Glomerular visceral epithelial cell (primary cell): ENCODE measurements around the gene THAP10.

ENCODE experiments used
- DNase-seq: peaks from one replicate; pipeline ENCODE4 v3.0.0-alpha.2; 2016; ENCODE audit errors: extremely low spot score

The THAP10 gene

DNA sequence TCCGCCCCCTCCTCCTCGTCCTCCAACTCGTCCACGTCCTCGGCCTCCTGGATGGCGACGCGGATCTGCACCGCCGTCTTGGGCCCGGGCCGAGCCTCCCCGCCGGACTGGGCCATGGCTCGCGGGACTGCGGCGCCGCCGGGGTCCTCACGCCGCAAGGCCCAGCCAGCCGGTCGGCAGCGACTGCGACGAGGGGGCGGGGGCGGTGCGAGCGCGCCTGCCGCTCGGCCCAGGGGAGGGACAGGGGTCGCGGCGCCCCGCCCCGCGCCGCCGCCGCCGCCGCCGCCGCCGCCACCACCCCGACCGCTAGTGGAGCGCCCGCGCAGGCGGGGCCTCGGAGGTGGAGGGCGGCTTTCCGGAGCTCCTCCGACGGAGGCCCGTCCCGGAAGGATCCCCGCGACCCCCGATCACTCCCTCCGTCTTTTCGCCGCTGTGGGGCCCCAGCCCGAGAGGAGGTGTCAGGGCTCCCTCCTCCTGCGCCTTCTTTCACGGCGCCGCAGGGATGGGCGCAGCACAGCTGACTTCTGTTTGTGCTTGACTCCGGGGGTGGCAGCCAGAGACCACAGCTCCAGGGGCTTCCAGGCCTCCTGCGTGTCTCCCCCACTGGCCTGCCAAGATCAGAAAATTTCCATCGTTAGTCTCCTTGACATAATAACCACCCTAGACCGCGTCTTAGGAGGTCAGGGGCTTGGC lies 38.1 kb downstream of the THAP10 start, which contains the start of gene LARP6:
LARP6 (minus strand) TSS at position 185 of the 693 bp plus-strand sequence; CDS start at position 116, 69 bp downstream.
- peak; percentile 68 for DNase-seq

DNA sequence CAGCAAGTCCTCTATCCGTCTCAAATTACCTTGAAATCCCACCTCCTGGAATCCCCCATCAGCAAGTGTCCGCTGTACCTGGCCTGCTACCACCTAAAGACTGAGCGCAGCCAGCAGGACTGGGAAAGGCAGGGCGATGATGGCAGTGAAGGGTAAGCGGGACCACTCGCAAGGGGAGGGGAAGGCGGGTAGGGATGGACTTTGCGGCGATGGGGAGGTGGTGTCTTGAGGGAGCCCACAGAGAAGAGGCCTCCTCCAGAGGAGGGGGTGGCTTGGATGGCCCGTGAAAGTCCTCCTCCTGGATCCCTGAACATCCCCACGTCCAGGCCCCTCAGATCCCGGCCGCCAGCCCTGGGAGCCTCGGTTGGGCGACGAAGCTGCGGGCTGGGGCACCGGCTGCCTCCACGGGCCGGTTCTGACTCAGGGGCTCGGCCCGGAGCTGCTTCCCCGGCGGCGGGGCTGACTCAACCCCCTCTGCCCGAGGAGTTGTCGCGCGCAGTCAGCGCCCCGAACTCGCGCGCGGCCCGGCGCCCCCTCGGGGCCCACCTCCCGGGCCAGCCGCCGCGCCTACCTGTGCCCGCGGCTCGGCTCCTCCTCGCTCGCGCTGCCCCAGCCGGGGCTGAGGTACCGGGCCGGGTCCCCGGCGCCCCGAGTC lies 38.8 kb downstream of the THAP10 start:
- peak; percentile 72 for DNase-seq

DNA sequence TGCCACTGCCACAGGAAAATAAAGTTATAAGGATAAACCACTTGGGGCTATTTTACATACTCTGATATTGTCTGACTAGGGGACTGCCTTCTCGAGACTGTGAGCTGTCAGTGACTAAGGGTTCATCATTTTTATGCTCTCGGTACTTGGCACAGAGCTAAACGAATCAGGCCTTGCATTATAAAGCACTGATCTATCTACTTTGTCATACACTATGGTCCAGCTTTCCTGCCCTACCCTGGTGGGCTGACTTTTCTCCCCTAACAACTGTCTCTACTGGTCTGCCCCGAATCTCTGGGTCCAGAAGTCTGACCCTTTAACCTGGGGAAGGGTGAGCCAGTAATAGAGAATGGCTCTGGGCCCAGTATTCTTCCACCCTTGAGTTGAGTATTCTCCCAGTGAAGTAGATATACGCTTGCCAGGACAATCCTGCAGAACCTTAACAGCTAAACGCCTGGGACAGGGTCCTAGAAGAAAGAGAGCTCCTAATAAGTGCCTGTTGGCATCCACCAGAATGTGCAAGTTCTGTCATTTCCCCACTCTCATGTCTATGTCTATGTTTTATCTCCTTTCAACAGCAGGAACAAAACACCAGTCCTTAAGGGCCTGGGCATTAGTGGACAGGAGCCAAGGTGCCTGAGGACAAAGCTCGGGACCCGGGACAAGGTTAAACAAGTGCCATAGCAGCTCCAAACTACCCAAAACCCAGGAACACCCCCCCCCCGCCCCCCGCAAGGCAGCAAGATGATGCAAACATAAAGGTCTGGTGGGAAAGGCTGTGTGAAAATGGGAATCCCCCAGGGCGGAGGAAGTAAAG lies 39.5 kb downstream of the THAP10 start:
- peak; percentile 33 for DNase-seq

DNA sequence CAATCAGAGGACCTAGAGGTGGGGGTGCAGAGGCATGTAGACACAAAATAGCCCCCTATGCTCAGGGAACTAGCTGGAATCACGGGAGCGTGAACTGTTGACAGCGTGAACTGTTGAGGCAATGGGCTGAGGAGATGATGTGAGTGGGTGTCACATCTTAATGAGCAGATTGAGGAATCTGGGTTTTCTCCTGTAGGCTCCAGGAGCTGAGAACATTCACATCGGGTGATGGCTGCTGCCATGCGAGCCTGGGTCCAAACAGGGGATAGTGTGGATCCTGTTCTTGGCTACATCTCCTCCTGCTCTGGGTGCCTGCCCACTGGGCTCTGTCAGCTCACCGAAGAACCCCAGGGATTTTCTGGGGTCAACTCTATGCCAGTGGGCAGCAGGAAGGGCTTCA lies 40.3 kb downstream of the THAP10 start:
- no peak for DNase-seq

DNA sequence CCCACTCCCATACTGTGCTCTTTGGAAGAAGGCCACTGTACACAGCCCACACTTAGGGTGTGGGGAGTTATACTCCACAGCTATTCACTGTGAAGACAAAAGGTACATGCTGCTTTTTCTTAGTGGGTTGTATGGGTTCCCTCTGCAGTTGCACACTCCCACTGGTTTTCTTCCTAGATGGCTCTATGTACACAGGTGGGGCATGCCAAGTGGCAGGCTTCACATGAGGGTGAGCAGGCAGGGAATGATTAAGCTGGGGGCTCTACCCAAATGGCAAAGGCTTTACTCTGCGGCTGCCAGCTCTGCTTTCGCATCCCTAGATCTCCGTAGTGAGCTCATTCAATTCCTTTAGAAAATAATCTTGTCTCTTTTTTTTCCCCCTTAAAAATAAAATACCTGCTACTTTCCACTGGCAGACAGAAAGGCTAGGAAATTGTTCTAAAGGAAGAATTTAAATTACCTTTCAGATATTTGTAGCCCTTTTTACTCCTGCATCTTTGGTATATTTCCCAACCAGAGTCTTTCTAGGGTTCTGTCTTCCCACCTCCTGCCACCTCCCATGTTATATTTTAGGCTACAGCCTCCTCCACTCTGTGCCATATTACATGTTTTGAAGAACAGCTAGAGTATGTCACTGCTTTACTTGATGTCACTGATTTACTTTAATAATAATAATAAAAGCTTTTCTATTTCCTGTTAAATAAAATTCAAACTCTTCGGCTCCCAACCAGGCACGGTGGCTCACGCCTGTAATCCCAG lies 46.5 kb downstream of the THAP10 start:
- DNase-seq, result no peak

DNA sequence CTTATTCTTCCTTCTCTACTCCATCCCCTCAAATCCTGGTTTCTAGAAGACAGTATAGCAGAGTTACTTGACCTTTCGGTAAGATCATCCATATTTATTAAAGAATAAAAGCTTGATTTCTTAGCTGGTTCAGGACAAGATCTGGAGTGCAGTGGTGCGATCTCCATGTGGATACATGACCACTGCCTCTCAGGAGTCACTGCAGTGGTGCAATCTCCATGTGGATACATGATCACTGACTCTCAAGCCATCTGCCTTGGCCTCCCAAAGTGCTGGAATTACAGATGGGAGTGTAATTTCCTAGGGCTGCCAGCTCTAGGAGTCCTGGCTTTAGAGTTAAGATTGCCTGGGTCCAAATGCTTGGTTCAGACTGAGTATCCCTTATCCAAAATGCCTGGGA lies 54.8 kb downstream of the THAP10 start:
- DNase-seq, result no peak

DNA sequence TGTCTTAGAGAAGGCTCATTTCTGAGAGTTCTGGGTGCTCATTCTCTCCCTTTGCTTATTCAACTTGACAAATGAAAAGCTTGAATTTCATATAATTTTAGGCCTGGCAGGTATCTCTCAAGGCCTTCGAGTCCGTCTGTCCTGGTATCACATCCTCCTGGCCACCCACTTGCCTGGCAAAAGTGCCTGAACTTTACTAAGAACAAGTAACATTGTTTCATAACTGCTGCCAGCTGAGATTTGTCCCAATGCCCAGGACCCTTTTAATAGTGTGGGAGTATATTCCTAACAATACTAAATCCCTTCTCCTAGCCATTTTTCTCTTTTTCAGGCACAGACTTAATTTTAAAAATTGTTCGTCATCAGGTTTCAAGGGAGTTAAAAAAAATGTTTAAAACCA lies 56.4 kb downstream of the THAP10 start:
- DNase-seq, result no peak

DNA sequence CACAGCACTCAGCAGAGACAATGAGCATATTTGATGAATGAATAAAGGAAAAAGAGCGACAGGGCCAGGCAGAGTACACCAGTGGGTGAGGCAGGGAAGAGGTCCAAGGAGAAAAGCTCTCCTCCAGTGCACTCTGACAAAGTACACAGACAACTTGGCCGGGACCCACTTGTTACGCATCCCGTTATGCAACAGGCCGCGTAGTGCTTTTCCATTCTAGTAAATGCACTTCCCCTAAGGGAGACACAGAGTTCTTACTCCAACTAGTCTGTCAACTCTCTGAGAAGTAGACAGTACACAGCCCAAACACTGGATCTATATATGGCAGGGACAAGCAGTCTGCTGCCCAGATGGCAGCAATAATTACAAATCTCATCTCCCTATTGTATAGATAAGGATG lies 56.8 kb downstream of the THAP10 start:
- DNase-seq, result no peak

DNA sequence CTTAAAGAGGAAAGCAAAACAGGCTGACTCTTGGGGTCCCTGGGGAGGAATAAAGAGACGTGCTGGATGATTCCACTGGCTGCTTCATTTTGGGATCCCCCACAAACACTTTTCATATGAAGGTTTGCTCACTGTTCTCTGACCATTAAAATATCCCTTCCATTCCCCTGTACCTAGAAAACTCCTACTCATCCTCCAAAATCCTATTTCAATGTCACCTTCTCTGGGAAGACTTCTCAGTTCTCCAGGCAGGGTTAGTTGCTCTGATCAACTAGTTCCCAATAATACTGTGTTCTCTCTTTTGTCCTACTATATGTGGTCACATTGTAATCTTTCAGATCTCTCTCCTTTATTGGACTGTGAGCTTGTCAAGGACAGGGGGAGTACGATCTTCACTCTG lies 57.2 kb downstream of the THAP10 start:
- DNase-seq, result no peak

DNA sequence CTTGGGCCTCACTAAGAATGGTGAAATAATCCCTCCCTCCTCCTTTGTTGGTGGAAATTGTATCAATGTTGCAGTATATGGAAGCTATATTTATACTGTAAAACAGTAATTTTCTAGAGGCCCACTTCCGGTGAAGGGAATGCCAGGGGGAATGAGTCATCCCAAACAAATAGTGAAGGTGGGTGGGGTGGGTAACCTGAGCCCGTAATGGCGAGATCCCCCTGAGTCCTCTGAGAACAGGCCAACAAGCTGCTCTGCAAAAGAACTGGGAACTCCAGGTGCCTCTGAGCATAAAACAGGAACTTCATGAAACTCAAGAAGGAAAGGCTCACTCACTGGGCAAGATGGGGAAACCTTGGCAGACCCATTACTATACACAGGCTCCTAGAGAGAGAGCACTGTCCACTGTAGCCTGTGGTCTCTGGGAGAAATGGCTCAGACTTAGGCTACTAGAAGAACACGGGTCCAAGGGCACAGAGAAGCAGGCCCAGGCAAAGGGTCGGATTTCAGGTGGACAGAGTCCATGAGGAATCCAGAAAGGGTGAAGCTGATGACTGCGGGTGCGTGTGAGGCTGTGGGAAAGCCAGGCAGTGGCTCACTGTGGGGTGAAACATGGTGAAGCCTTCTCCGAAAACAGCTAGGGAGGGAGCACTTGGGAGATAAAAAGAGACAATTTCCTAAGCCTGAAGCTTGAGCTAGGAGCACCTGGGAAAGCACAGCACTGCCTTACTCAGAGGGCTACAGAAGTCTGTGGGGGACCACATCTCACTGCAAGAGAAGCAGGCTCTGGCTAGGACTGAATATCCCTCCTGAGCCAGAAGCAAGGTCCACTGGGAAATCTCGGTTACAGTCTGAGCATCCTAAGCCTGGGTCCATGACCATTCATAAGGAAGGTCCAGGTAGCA lies 58.1 kb downstream of the THAP10 start:
- DNase-seq, result peak; percentile 64

DNA sequence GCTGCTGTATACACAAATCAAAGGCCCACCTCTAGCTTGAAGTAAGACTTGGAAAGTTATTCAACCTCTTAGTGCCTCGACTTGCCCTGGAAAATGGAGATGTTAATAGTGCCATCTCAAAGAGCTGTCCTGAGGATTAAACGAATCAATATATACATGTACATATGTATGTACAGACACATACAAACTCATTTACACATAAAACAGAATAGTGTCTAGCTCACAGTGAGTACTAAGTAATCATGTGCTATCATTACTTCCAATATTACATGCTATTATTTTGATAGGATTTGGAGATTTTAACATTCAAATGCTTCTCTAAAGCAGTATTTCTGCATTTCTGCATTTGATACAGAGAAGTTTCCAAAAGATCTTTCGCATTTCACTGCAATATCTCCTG lies 58.8 kb downstream of the THAP10 start:
- DNase-seq, result no peak

DNA sequence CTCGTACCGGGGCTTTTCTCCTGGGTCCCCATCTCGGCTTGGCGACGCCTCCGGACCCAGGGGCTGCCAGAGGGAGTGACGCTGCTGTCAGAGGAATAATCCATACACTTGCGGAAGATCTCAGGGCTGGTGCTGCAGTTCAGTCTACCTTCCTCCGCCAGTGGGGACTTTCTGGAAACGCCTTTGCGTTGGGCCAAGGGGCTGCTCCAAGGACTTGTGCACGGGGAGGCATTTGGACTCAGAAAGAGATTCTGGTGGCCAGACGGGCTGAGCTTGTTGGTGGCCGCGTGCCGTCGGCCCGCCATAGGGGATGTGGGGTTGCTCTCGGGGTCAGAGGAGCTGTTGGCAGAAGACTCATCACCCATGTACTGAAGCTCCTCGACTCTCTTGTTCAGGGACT lies 60.1 kb downstream of the THAP10 start:
- no peak for DNase-seq
